RPMI7951 (cell line): ENCODE data around the gene TANC2. TPM values are rescaled to one million over a fixed set of nuclear protein-coding genes. Genes with fewer than 3 reads are reported as not detected.

Experiments
- DNase-seq: peaks from one replicate; pipeline ENCODE4 v3.0.0-alpha.2; 2012; ENCODE audit warnings: low read depth
- total RNA-seq: library from RNA; depleted of rRNA; stranded (reverse); fragments of >200 nt; shearing (Covaris generic); gene quantifications from 2 replicates; pipeline ENCODE4 v1.2.3, GENCODE V29; 2014; rRNA removed

TANC2 gene
- total RNA-seq, 1 experiment from 2014 or later: 6.0 TPM

- DNase-seq: peak; percentile 49
These were observed 35.8 kb downstream of the TANC2 start for GRCh38 chr17:63001689-63002394.

- DNase-seq: no peak
These were observed 36.6 kb downstream of the TANC2 start for GRCh38 chr17:63002625-63003024.

GRCh38 chr17:63015824-63016223 is 49.8 kb downstream of the TANC2 start:
- no peak for DNase-seq

Other genes with a start within 250 kb of the TANC2 start
- 0.10 TPM in 1 of 2 replicates, not detected in the other for gene MARCHF10, start 157.9 kb upstream of the TANC2 start, total RNA-seq